ENCODE data around the gene TPPP3.
A peak's percentile ranks its signal among the peaks of the same experiment; 100 is the strongest.
"Not testable (repeated sequence)": the region's sequence is repeated elsewhere in the genome, so short reads cannot be mapped to it uniquely, and the experiment has no call there.

TPPP3 gene

DNA sequence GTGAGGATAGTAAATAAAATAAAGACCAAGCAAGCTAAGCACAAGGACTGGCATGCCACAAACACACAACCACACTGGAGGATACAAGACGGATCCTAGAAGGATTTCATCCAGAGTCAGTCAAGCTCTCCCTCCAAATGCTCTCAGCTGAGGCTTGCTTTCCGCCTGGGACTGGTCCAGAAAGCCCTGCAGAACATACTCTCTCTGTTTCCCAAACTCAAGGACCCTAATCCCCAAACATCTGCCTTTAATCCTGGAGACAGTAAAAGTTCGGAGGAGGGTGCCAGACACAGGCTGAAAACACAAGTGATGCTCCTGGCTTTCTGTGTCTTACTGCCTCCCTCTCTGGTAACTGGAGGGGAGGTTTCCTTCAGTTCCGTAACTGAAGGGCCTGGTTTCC lies 32.3 kb upstream of the TPPP3 start:
- DNase-seq, result no peak

DNA sequence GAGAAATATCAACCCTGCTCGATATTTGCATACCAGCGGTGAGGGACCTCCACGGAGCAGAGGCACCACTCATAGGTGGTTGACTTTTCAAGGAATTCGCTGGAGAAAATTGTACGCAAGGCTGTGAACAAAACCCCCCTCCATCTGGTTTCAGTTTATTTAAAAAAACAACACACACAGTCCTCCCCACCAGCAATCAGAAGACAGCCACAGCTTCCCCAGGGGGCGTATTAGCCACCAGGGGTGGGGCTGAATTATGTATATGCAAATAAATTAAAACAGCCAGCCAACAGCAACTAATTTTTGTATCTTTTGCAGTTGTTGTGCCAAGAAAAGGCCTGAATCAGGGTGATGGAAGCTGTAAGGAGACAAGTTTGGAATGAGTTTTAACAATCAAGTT lies 31.8 kb upstream of the TPPP3 start:
- DNase-seq, result no peak

DNA sequence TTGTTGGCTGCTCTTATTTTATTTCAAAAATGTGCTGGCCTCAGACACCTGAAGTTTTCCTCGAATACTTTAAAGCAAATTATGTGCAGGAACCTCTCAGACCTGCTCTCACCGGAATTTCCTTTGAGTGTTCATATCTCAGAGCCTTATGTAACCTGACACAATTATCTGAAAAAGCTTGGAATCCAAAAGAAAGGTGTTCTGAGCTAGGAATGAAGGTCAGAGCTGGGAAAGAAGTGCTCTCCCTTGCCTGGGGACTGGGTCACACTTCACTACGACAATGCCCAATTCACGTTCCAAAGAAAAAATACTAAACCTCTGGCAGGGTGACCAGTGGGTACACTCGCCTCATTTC lies 30.9 kb upstream of the TPPP3 start:
- no peak for DNase-seq

DNA sequence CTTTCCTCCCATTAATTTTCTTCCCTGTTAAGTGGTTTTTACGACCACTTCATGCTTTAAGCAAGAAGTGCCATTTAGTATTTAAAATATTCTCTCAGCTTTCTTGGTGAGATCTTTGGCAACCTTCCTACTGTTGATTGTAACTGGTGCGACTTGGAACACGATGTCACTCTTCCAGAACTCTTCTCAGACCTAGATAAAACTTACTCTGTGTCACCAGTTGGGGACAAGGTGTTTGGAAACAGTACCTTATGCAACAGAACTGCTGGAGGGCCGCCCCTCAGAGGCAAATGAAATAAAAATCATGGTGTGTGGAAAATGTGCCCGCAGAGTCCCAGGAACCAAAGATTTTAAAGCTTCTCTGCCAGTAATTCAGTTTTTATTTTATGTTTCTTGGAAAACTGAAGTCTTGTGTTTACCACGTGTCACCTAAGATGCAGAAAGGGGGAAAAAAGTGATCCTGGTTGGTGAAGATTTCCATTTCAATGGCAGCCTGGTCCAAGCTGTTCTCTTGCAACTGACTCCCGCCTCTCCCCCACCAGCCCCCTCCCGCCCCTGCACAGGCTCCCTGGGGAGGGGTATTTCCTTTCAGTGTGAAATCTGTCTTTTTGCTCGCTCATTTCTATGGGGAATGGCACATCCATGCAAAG lies 30.4 kb upstream of the TPPP3 start:
- no peak for DNase-seq

DNA sequence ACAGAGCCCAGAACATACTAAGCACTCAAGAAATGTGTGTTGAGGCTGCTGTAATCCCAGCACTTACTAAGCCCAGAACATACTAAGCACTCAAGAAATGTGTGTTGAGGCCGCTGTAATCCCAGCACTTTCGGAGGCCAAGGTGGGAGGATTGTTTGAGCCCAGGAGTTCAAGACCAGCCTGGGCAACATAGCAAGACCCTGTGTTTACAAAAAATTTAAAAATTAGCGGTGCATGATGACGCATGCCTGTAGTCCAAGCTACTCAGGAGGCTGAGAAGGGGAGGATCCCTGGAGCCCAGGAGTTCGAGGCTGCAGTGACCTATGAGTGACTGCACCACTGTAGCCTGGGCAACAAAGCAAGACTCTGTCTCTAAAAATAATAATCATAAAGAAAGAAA lies 29.7 kb upstream of the TPPP3 start:
- no peak for DNase-seq

DNA sequence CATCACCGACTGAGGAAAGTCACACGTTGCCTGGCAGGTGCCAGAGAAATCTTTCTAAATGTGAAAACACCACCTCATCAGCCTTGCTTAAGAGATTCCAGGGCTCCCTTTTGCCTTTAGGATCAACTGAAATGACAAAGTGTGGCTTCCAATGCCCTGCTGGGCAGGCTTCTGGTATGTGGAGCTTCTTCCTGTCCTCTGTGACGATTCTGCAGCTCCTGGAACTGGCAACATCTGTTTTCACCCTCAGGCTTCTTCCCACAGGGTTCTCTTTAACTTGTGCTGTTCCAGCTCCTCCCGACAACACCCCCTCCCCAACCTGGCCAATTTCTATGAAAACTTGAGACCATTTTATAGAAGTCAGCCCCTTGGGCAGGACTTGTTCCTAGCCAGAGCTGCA lies 27.7 kb upstream of the TPPP3 start:
- DNase-seq, result no peak

DNA sequence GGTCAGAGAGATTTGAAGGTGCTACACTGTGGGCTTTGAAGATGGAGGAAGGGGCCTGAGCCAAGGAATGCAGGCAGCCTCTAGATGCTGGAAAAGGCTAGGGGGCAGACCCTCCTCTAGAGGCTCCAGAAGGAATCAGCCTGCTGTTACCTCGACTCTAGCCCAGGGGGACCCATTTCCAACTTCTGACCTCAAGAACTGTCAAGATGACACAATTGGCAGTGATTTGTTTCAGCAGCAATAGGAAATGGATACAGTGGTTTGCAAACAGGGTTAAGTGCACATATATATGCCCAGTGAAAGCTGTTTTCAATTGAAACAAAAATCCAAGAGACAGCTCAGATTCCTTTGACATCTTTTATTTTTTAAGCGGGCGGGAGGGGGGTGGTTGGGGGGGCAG lies 26.6 kb upstream of the TPPP3 start:
- no peak for DNase-seq

DNA sequence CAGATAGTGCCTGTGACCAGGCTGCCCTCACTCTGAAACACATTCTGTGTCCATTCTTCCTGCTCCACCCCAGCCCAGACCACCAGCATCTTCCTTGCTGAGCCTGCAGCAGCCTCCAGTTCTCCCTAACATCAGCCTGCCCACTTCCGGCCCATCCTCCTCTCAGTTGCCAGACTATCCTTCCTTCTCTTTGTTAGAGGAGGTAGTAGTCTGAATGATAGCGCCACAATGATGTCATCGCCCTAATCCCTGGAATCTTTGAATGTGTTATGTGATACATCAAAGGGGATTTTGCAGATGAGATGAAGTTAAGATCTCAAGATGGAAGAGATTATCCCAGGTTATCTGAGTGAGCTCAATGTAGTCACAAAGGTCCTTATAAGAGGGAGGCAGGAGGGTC lies 26.2 kb upstream of the TPPP3 start:
- DNase-seq, result no peak

DNA sequence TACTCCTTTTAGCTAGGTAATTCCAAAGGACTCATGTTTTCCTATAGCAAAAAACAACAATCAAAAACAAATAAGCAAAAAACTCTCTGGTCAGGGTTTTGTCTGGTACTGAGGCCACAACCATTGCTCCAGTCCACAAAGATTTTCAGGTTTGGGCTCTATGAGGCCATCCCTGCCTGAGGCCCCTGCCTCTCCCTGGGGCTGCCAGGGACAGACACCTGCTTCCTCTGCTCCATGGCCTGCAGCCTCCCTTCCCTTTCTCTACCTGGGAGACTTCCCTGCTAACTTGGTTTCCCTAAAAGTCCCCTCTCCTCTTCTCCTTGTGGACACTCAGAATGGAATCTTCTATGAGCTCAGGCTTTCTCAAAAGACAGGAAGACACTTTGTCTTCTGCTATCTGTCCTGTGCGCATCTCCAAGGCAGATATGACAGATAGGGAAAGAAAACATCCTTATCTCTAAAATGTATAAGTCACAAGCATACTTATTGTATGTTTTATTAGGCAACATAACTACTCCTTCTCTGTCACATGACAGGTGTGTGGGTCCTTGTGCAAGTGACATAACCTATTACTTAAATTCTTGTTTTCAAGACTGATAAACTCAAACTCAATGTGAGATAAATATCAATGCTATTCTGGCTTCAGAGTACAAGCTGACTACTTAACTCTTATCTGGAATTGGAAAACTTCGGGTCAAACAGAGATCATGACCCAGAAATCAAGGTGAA lies 24.2 kb upstream of the TPPP3 start:
- no peak for DNase-seq

DNA sequence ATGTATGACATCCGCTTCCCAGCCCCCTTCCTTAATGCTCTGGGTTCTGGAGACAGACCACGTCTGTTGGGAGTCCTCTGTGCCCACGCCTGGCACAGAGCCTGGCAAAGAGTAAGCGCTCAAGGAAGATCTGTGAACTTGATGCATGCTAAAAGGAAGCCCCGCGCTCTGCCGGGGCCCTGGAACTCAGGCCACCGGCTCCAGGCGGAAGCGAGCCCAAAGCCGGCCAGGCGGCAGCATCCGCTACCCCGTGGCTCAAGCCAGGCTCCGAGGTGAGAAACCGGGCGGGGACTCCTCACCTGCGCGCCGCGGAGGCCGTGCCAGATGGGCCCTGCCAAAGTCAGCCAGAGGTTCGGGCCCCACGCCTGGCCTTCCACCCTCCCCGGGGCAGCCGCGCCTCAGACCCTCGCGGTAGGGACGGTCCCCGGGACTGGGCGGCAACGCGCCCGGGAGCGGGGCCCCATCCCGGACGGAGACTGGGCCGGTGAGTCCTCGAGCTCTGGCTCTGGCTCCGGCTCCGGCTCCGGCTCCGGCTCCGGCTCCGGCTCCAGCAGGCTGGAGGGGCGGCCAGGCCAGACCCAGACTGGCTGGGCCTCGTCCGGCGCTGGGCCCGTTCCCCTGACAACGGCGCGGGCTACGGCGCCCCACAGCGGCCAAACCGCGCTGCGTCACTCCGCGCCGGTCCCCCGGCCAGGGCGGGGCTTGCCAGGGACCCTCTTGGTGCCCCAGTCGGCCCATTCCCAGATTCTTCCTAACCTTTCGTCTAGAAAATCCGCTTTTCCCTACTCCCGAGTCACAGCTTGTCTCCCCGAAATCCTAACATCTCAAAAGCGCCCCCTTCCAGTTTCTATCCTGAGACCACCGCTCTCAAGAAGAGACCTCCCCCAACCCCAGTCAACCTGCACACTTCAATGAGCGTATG lies 22.8 kb upstream of the TPPP3 start, which contains the start of gene ZDHHC1:
Gene ZDHHC1, minus strand, starts transcription at position 606 of the 922 bp plus-strand sequence. CDS start 8,702 bp downstream, outside the sequence.
- DNase-seq, result peak; percentile 47

DNA sequence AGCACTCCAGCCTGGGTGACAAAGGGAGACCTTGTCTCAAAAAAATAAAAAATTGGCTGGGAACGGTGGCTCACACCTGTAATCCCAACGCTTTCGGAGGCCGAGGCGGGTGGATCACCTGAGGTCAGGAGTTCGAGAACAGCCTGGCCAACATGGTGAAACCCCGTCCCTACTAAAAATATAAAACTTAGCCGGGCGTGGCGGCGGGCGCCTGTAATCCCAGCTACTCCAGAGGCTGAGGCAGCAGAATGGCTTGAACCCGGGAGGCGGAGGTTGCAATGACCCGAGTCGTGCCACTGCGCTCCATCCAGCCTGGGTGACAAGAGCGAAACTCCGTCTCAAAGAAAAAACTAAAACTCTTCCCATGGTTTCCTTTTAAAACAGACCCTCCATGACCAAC lies 22.1 kb upstream of the TPPP3 start:
- DNase-seq, result not testable (repeated sequence)

DNA sequence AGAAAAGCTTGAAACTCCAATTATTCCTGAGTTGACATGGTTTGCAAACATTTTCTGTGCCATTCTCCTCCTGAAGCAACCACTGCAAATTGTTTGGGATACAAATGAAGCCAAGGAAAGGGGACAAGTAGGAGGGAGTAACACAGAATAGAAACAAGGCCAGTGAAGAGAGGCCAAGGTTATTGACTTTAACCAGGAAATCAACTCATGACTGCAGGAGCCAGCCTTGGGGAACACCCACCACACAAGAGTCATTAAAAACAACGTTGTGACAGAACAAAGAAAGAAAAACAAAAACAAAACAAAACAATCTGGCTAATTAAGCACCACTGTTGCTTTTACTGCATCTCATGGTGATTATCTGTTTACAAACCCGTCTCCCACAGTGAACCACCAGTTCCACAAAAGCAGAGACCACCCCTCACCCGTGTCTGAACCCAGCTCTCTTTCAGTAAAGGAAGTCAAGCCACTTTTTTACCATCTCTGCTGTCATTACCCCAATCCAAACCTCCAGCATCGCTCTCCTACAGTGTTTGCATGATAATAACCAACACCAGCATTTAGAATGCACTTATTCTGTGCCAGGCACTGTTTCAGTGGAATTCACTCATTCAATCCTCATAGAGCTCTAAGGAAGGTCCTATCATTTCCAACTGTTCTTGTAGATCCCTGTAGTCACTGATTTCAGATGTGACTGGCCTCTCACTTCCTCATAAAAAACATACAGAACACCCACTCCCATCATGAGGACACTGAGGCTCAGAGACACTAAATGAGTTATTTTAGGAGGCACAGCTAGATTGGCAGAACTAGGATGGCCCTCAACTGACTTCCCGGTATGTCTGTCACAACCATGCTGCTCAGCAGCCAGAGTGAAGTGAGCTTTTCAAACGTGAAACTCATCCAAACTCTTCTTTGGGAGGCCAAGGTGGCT lies 20.9 kb upstream of the TPPP3 start:
- no peak for DNase-seq

DNA sequence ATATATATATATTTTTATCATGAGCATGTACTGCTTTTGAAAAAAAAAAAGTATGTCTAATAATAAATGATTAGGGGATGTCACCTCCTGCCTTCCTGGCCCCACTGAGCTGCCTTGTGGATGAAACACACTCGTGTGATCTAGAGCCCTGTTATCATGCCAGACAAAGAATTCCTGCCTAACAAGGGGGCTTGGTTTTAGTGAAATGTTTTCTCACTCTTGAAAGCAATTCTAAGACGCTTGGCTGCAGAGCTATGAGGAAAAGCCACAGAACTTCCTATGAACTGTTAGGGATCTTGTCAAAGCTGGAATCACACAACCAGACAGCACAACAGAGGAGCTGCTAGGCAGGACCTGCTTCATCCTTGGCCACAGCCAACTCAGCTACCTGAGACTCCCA lies 19.0 kb upstream of the TPPP3 start:
- DNase-seq, result no peak

DNA sequence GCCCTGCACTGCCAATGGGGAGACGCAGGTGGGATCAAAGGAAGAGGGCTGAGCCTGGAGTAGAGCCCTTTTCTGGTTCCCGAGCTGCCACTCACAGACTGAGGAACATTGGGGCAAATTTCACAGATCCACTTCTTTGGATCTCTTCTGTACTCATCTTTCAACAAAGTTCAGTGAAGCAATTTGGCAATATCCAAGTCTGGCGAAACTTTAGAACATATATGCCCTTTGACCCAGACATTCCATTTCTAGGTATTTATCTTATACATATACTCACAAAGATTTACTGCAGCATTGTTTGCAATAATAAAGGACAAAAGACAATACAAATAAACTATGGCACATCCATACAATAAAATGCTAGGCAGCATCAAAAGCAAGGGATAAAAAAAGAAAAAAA lies 18.0 kb upstream of the TPPP3 start:
- no peak for DNase-seq

DNA sequence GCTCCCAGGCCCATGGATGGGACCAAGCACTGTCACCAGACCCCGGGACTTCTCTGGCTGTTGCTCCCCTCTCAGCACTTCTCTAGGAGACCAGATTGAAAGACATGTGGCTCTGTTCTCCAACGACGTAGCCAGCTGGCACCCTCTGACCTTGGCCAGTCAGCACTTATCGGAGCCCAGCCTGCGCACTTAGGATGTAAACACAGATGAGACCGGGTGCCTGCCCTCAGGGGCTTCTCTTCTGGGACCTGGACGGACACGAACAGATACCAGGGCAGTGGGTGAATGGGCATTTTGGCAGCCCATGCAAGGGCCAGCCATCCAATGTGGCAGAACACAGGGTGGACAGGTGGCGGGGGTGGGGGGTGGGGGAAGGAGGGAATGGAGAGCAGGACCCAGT lies 16.3 kb upstream of the TPPP3 start:
- DNase-seq, result no peak

DNA sequence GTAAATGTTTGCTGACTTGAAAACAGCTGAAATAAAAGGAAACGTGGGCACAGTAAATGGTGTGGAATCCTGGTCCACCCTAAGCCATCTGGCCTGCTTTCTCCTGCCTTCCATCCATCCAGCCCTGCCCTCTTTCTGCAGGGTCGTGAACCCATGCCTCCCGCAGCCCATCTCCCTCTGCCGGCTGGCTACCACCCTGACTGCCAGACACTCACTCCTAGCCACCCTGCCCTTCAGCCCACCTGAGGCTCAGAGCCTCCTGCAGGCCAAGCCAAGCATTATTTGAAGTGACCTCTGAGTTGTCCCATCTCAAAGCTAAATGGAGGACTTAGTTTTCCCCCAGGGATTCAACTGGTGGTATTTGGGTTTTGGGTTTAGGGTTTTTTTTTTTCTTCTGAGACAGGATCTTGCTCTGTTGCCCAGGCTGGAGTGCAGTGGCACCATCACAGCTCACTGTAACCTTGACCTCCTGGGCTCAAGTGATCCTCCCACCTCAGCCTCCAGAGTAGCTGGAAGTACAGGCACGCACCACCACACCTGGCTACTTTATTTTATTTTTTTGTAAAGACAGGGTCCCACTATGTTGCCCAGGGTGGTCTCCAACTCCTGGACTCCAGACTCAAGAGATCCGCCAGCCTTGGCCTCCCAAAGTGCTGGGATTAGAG lies 14.6 kb upstream of the TPPP3 start:
- no peak for DNase-seq

DNA sequence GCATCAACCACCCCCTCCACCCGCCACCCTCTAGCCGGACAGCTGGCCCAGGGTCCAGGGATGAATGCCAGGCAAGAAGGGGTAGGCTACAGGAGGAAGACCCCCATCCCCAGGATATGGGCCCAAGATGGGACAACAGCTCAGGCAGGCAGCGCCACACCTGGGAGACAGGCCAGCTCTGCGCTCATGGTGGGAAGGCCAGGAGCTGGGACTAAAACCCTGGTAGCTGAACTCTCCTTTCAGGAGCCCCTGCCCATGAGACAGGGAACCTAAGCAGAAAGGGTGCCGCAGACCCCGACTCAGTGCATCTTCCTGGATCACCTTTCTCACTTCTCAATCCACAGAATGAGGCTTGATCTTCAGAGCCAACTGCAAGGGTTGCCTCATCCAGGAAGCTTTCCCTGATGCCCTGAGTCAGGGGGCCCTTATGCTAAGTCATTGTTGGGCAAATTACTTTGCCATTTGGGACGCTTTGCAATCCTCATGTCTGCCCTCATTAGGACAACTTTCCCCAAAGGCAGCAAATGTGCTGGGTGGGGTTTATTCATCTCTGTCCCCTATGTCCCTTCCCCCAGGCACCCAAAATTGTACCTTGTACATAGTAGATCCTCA lies 14.0 kb upstream of the TPPP3 start:
- DNase-seq, result no peak

DNA sequence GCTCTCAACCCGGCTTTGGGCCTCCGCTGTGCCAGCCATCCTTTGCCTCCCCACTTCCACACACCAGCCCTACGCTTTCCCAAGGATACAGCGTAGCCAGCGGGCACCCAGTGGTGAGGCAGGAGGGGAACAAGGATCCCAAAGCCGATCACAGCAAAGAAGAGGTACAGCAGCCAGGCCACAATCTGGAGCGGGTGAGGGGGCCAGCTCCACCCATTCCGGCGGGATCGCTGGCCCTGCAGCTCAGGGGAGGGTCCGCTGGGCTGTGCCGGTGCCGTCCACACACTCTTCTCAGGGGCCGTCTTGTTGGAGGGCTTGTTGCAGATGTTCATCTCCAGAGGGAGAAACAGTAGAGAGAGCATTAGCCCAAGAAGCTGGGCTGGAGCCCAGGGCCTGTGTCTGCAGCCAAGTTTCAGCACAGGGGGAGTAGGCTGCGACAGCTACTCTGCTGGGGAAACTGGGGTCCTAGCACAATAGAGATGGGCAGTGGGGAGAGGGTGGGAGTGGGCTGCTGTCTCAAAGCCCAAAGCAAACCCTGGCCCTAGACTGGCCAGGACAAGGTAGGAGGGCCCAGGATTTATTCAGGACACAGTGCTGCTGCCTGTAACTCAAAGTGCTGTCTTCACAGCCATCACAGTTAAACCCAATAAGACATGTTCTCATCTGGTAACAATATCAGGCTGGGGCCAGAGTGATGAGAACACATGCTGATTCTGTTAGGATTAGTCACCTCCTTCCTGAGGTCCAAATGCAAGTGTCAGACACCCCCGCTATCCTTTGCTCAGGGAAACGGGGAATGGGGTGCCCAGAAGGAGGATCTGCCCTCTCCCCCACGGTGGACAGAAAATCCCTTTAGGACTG lies 13.0 kb upstream of the TPPP3 start:
- DNase-seq, result no peak

DNA sequence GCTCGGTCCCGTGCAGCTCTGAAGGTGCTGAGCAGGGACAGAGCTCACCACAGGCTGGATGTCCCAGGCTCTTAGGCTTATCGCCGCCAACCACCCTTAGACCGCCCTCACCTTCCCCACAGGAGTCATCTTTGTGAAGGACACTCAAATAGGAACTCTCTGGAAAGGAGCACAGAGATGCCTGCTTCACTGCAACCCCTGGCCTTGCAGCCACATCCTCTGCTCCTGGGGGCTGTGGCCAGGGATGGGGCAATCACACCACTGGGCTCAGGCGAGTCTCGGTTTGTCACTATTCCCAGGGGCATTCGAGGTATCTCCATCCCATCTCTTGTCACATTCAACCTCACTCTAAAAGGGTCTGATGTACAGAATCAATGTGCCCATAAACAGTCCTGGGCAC lies 12.0 kb upstream of the TPPP3 start:
- DNase-seq, result no peak

DNA sequence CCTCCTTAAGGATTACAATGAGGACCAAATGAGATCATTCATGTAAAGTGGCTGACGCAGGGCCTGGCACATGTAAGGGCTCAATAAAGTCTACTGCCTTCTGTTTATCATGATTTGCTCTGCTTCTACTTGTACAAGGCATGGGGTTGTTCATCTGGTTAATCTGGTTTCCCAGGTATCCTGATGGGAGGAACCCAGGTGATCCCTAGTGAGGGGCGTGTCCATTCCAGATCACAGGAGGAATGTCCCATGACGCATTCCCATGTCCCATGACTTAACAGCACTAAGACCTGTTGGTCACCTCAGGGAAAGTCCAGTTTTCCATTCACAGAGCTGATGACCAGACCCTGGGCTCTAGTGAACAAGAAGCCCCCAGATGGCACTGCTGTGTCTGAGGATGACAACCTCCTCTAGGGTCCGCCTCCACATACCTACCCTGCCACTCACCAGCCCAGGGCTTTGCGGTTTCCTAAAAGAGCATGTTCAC lies 11.5 kb upstream of the TPPP3 start:
- no peak for DNase-seq

Data from CD4-positive, alpha-beta T cell treated with Interleukin-21 for 1 hour (primary cell).